Smooth muscle cell of the brain vasculature (primary cell): ENCODE measurements around the gene TMEM204.

Source experiments
- DNase-seq: peaks from one replicate; pipeline ENCODE4 v3.0.0-alpha.2; 2012; ENCODE audit warnings: low read depth, low spot score

The TMEM204 gene

GRCh38 chr16:1533443-1533951 is at the start of gene TMEM204:
TSS of gene TMEM204 (plus strand) at chr16:1533666. CDS start at chr16:1534276, 610 bp downstream.
- DNase-seq: peak; percentile 50

- no peak for DNase-seq
Observed at GRCh38 chr16:1485847-1486496, 47.5 kb upstream of the TMEM204 start.

GRCh38 chr16:1486551-1487390 is 46.7 kb upstream of the TMEM204 start:
- DNase-seq: no peak

GRCh38 chr16:1487395-1488053 is 45.9 kb upstream of the TMEM204 start:
- no peak for DNase-seq

- no peak for DNase-seq
Observed at GRCh38 chr16:1488054-1488601, 45.3 kb upstream of the TMEM204 start.

GRCh38 chr16:1488619-1489018 is 44.8 kb upstream of the TMEM204 start, which contains the start of gene PTX4:
TSS of gene PTX4 (minus strand) at chr16:1488944. CDS start at chr16:1488909, 35 bp downstream.
- no peak for DNase-seq

- no peak for DNase-seq
Observed at GRCh38 chr16:1489077-1489476, 44.4 kb upstream of the TMEM204 start.

GRCh38 chr16:1491327-1491726 is 42.1 kb upstream of the TMEM204 start:
- no peak for DNase-seq

GRCh38 chr16:1492082-1492922 is 41.2 kb upstream of the TMEM204 start:
- no peak for DNase-seq

GRCh38 chr16:1492923-1493745 is 40.3 kb upstream of the TMEM204 start, which contains the start of gene TELO2:
TSS of gene TELO2 (plus strand) at chr16:1493360. CDS start at chr16:1494282, 922 bp downstream.
- peak; percentile 39 for DNase-seq

GRCh38 chr16:1493746-1494094 is 39.7 kb upstream of the TMEM204 start:
- DNase-seq: no peak

- peak; percentile 53 for DNase-seq
Observed at GRCh38 chr16:1494129-1494640, 39.3 kb upstream of the TMEM204 start.

GRCh38 chr16:1494711-1495110 is 38.8 kb upstream of the TMEM204 start:
- DNase-seq: no peak

GRCh38 chr16:1495211-1495888 is 38.1 kb upstream of the TMEM204 start:
- DNase-seq: no peak

GRCh38 chr16:1495889-1496262 is 37.6 kb upstream of the TMEM204 start:
- DNase-seq: no peak

GRCh38 chr16:1496464-1496863 is 37.0 kb upstream of the TMEM204 start:
- DNase-seq: no peak

- no peak for DNase-seq
Observed at GRCh38 chr16:1497014-1497598, 36.4 kb upstream of the TMEM204 start.

- no peak for DNase-seq
Observed at GRCh38 chr16:1498899-1499676, 34.4 kb upstream of the TMEM204 start.
